Mesenchymal stem cell (in vitro differentiated cells and primary cell): ENCODE results near the gene SCARF2.

Experiments
- DNase-seq: peaks from one replicate; pipeline ENCODE4 v3.0.0-alpha.2; 2013
- H2AFZ ChIP-seq: one replicate; pipeline ENCODE4 v1.6.1; 2013; ENCODE audit warnings: low read depth, mild to moderate bottlenecking, control low read depth, inconsistent platforms, low read length, moderate library complexity
- H2AK5ac ChIP-seq: 2 replicates; pipeline ENCODE4 v1.6.1; 2013; ENCODE audit warnings: low read length, moderate library complexity, mild to moderate bottlenecking, inconsistent platforms; ENCODE audit not compliant: severe bottlenecking
- H2BK120ac ChIP-seq: one replicate; pipeline ENCODE4 v1.6.1; 2013; ENCODE audit warnings: low read depth, mild to moderate bottlenecking, inconsistent platforms, low read length, moderate library complexity
- H2BK12ac ChIP-seq, 2 experiments: one replicate each; pipeline ENCODE4 v1.6.1; 2013; ENCODE audit warnings: inconsistent platforms in 2 of 2, low read length in 2 of 2, mild to moderate bottlenecking in 2 of 2, moderate library complexity in 2 of 2, control low read depth in 1 of 2
- H2BK15ac ChIP-seq: one replicate; pipeline ENCODE4 v1.6.1; 2013; ENCODE audit warnings: mild to moderate bottlenecking, low read depth, inconsistent platforms; ENCODE audit not compliant: poor library complexity, severe bottlenecking
- H2BK5ac ChIP-seq: 2 replicates; pipeline ENCODE4 v1.6.1; 2013; ENCODE audit warnings: low read depth, mild to moderate bottlenecking, low read length, control low read depth, inconsistent platforms; ENCODE audit not compliant: poor library complexity, severe bottlenecking
- H3K14ac ChIP-seq, 2 experiments: one replicate each; pipeline ENCODE4 v1.6.1; 2013; ENCODE audit warnings: inconsistent platforms in 2 of 2, low read length in 2 of 2, control low read depth in 1 of 2, mild to moderate bottlenecking in 1 of 2, moderate library complexity in 1 of 2
- H3K18ac ChIP-seq, 2 experiments: one replicate each; pipeline ENCODE4 v1.6.1; 2013; ENCODE audit warnings: inconsistent platforms in 2 of 2, low read length in 2 of 2, control low read depth in 1 of 2, low read depth in 1 of 2, mild to moderate bottlenecking in 1 of 2
- H3K23ac ChIP-seq, 2 experiments: one replicate each; pipeline ENCODE4 v1.6.1; 2013; ENCODE audit warnings: inconsistent platforms in 2 of 2, low read length in 2 of 2, mild to moderate bottlenecking in 2 of 2, moderate library complexity in 2 of 2, control low read depth in 1 of 2
- H3K27ac ChIP-seq: 2 replicates; pipeline ENCODE4 v1.5.1; 2013; ENCODE audit warnings: mild to moderate bottlenecking, moderate library complexity, low read length, control low read depth, inconsistent platforms; ENCODE audit not compliant: poor library complexity, severe bottlenecking
- H3K27me3 ChIP-seq, 2 experiments: 2 replicates each; pipeline versions ENCODE4 v1.6.1 to v1.7.0; 2013; ENCODE audit warnings: low read length in 2 of 2, mild to moderate bottlenecking in 2 of 2, moderate library complexity in 2 of 2, control low read depth in 1 of 2, inconsistent platforms in 1 of 2; ENCODE audit not compliant: control insufficient read depth in 1 of 2, insufficient read depth in 1 of 2
- H3K36me3 ChIP-seq, 2 experiments: 2 replicates each; pipeline versions ENCODE4 v1.6.1 to v1.7.0; 2013; ENCODE audit warnings: low read length in 2 of 2, control low read depth in 1 of 2, inconsistent platforms in 1 of 2, low read depth in 1 of 2, mild to moderate bottlenecking in 1 of 2; ENCODE audit not compliant: insufficient read depth in 2 of 2, control insufficient read depth in 1 of 2
- H3K4ac ChIP-seq, 2 experiments: one replicate each; pipeline ENCODE4 v1.6.1; 2013; ENCODE audit warnings: inconsistent platforms in 2 of 2, low read length in 2 of 2, mild to moderate bottlenecking in 2 of 2, moderate library complexity in 2 of 2, control low read depth in 1 of 2, low read depth in 1 of 2
- H3K4me1 ChIP-seq: 2 replicates; pipeline ENCODE4 v1.6.1; 2013; ENCODE audit warnings: low read depth, low read length, control low read depth; ENCODE audit not compliant: control insufficient read depth, insufficient read depth
- H3K4me2 ChIP-seq: 2 replicates; pipeline ENCODE4 v1.6.1; 2013; ENCODE audit warnings: low read length, mild to moderate bottlenecking, inconsistent platforms; ENCODE audit not compliant: poor library complexity, severe bottlenecking
- H3K4me3 ChIP-seq, 2 experiments: 2 replicates each; pipeline versions ENCODE4 v1.5.1 to v1.7.0; 2013; ENCODE audit warnings: low read length in 2 of 2, mild to moderate bottlenecking in 2 of 2, control low read depth in 1 of 2, low read depth in 1 of 2; ENCODE audit not compliant: insufficient read depth in 1 of 2
- H3K79me1 ChIP-seq: replicated peaks from 2 replicates; pipeline ENCODE4 v1.6.1; 2013; ENCODE audit warnings: mild to moderate bottlenecking, control low read depth, low read length, inconsistent platforms; ENCODE audit not compliant: poor library complexity, severe bottlenecking
- H3K9ac ChIP-seq: 2 replicates; pipeline ENCODE4 v1.7.0; 2013; ENCODE audit warnings: mild to moderate bottlenecking, low read length, moderate library complexity
- H3K9me3 ChIP-seq: 2 replicates; pipeline ENCODE4 v1.7.0; 2013; ENCODE audit warnings: mild to moderate bottlenecking, low read length; ENCODE audit not compliant: control insufficient read depth
- H4K8ac ChIP-seq: one replicate; pipeline ENCODE4 v1.6.1; 2013; ENCODE audit warnings: inconsistent platforms, mild to moderate bottlenecking, low read length, moderate library complexity
- H4K91ac ChIP-seq: one replicate; pipeline ENCODE4 v1.6.1; 2013; ENCODE audit warnings: mild to moderate bottlenecking, low read length, inconsistent platforms
- WGBS: methylation state at CpG from one replicate; pipeline ENCODE4 v1.1.7; 2013; ENCODE audit warnings: mixed read lengths; 5-methylcytosine and 5-hydroxymethylcytosine counted together

The SCARF2 gene

DNA sequence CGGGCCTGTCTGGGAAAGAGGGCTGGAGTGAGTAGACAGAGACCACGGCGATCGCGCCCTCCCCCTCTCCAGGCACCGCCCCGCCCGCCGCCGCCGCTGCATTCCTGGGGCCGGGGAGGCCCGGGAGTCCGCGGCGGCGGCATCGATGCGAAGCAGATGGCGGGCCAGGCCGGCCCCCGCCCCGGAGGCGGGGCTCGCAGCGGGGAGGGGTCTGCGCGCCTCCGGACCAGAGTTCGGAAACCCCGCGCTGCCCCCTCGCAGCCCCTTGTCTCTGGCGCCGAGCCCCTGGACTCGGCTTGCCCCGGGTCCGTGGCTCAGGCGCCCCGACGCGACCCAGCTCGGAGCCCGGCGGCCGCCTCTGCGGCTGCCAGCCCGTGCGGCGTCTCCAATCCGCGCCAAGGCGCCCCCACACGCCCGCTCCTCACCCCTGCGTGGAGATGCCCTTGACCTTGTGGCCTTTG lies 1.3 kb downstream of the SCARF2 start:
- DNase-seq, result peak; percentile 58
- Histone ChIP-seq H3K4me1 (peaks cover 38% of the 10 kb centered on the region), H3K79me1 (peaks cover 32% of the 10 kb centered on the region), H3K14ac (peak overlapping the region in 1 of 2 experiments; percentile 94), H3K18ac (peak overlapping the region; percentile 92 to 94), H3K36me3 (peaks cover 7 to 37% of the 10 kb centered on the region in 2 experiments), H4K8ac (no peak overlapping the region), H3K27ac (no peak overlapping the region), H3K4me3 (peak overlapping the region; percentile 83 to 95), H4K91ac (peak overlapping the region; percentile 35), H2AK5ac (no peak overlapping the region), H2BK12ac (peak overlapping the region in 1 of 2 experiments; percentile 61), H2AFZ (peak overlapping the region; percentile 10), H2BK15ac (peak overlapping the region; percentile 98), H3K23ac (no peak overlapping the region), H3K9me3 (no peaks in the 10 kb centered on the region), H2BK120ac (peak overlapping the region; percentile 78), H2BK5ac (no peak overlapping the region), H3K4ac (peak overlapping the region; percentile 27 to 70), H3K27me3 (no peaks in the 10 kb centered on the region), H3K4me2 (peak overlapping the region; percentile 94), H3K9ac (peak overlapping the region; percentile 88)
- WGBS, result under 1% methylated on average over 48 of the region's 56 CpGs

DNA sequence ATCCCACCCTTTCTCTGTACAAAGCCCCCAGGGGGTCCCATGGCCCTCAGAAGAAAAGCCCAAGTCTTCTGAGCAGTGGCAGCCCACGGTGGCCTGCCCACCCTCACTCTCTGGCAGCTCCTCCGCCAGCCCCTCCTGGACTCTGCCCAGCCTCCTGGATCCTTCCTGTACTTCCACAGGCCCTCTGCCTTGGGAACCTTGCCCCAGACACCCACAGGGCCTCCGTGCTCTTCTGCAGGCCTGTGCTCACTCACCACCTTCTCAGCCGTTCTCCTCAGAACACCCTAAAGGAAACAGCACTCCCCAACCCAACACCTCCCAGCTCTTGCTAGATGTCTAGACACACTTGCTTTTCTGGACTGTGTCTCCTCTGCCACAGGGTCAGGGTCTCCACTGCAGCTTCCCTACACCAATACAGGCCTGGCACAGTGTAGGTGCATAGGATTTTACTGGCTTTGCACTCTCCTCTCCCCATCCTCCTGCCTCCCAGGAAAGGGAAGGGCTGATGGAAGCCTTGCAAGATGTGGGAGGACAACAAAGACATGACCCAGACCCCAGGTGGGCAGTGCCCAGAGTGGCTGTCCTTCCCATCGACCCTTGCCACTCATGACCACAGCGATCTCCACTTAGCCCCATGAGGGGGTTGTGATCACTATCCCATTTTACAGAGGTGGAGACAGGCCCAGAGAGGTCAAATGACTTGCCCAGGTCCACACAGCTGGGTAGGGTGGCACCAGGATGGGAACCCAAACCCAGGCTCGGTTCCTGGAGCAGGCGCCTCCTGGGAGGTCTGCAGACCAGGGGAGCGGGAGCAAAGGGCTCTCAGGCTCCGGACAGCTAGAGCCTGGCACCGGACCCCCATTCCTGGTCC lies 2.0 kb downstream of the SCARF2 start:
- H3K79me1 ChIP-seq, result peaks cover 39% of the 10 kb centered on the region
- H4K8ac ChIP-seq, result no peak overlapping the region
- H3K36me3 ChIP-seq, result peaks cover under 1 to 33% of the 10 kb centered on the region in 2 experiments
- H3K4me1 ChIP-seq, result peaks cover 44% of the 10 kb centered on the region
- H2AFZ ChIP-seq, result no peak overlapping the region
- H3K4ac ChIP-seq, result peak overlapping the region; percentile 20 to 70
- no peak overlapping the region for H3K23ac ChIP-seq
- DNase-seq, result no peak
- peak overlapping the region; percentile 94 for H3K4me2 ChIP-seq
- H3K9me3 ChIP-seq, result no peaks in the 10 kb centered on the region
- H3K4me3 ChIP-seq, result peak overlapping the region; percentile 83 to 95
- no peak overlapping the region for H3K27ac ChIP-seq
- H2AK5ac ChIP-seq, result peak overlapping the region; percentile 92
- peak overlapping the region; percentile 88 for H3K9ac ChIP-seq
- peak overlapping the region; percentile 43 for H4K91ac ChIP-seq
- no peaks in the 10 kb centered on the region for H3K27me3 ChIP-seq
- H2BK120ac ChIP-seq, result peak overlapping the region; percentile 61
- 66% methylated on average over 9 of the region's 11 CpGs for WGBS
- H2BK15ac ChIP-seq, result peak overlapping the region; percentile 12
- peak overlapping the region in 1 of 2 experiments; percentile 7 for H2BK12ac ChIP-seq
- no peak overlapping the region for H2BK5ac ChIP-seq
- H3K18ac ChIP-seq, result peak overlapping the region; percentile 63 to 79
- peak overlapping the region in 1 of 2 experiments; percentile 9 for H3K14ac ChIP-seq

DNA sequence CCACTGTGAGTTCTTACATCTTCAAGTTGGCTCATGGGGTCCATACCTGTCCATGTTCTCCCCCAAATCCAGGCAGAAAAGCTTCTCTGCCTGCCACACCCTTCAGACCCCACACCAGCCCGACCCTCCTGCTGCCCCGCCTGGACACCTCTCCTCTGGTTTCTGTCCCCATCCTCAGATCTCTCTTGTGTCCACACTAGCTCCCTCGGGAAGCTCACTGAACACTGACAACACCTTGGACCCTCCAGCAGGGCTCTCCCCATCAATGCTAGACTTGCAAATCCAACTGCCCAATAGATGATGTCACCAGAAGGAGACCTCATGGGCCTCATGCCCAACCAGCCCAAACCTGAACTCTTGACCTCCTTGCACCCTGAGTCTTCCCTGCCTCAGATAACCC lies 2.9 kb downstream of the SCARF2 start:
- no peak overlapping the region for H2BK15ac ChIP-seq
- WGBS, result 95% methylated on average over 3 of the region's 3 CpGs
- H3K18ac ChIP-seq, result no peak overlapping the region

DNA sequence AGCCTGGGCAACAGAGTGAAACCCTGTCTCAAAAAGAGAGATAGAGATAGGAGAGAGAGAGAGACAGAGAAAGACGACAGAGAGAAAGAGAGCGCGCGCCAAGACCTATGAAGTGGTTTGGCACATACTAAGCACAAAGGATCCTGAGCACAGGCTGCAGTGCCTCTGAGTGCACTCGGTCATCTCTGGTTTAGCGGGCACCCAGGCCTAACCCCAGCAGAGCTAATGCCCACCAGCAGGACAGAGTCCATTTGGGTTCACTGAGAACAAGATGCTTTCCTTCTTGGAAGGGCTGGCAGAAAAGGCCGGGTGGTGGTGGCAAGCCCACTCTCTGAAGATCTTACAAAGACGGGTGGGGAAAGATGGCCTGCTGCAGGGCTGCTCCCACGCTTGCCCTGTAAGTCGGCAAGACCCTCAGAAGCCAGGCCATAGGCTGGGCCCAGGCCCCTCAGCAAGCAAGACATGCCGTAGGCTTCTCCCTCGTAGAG lies 3.3 kb downstream of the SCARF2 start:
- Histone ChIP-seq H3K79me1 (peaks cover 52% of the 10 kb centered on the region), H3K18ac (no peak overlapping the region), H2BK15ac (no peak overlapping the region), H3K4me3 (no peak overlapping the region), H3K4ac (no peak overlapping the region), H3K27me3 (no peaks in the 10 kb centered on the region), H3K23ac (no peak overlapping the region), H3K4me2 (no peak overlapping the region), H3K9ac (no peak overlapping the region), H3K4me1 (peaks cover 49% of the 10 kb centered on the region), H3K27ac (no peak overlapping the region), H3K14ac (no peak overlapping the region), H3K9me3 (no peaks in the 10 kb centered on the region), H2AK5ac (no peak overlapping the region), H4K8ac (no peak overlapping the region), H3K36me3 (peaks cover 3 to 35% of the 10 kb centered on the region in 2 experiments), H4K91ac (no peak overlapping the region), H2BK12ac (no peak overlapping the region), H2BK120ac (no peak overlapping the region), H2AFZ (no peak overlapping the region), H2BK5ac (no peak overlapping the region)
- 95% methylated on average over 12 of the region's 12 CpGs for WGBS
- no peak for DNase-seq

More for the DNA sequence above, 2.9 kb downstream of the SCARF2 start:
- H4K91ac ChIP-seq, result no peak overlapping the region
- peaks cover 49% of the 10 kb centered on the region for H3K4me1 ChIP-seq
- no peak overlapping the region for H2BK12ac ChIP-seq
- no peak overlapping the region for H3K4me2 ChIP-seq
- H3K14ac ChIP-seq, result no peak overlapping the region
- no peak overlapping the region for H2AK5ac ChIP-seq
- H3K4ac ChIP-seq, result no peak overlapping the region
- no peak overlapping the region for H3K9ac ChIP-seq
- no peak overlapping the region for H2BK5ac ChIP-seq
- H3K9me3 ChIP-seq, result no peaks in the 10 kb centered on the region
- H2AFZ ChIP-seq, result no peak overlapping the region
- no peak overlapping the region for H3K23ac ChIP-seq
- no peak overlapping the region for H3K4me3 ChIP-seq
- H3K36me3 ChIP-seq, result peaks cover 3 to 34% of the 10 kb centered on the region in 2 experiments
- no peak for DNase-seq
- H4K8ac ChIP-seq, result no peak overlapping the region
- H2BK120ac ChIP-seq, result no peak overlapping the region
- no peak overlapping the region for H3K27ac ChIP-seq
- H3K79me1 ChIP-seq, result peaks cover 48% of the 10 kb centered on the region
- no peaks in the 10 kb centered on the region for H3K27me3 ChIP-seq
